Measurements from ENCODE around the gene SDK1. TPM values are rescaled to one million over a fixed set of nuclear protein-coding genes. Genes with fewer than 3 reads are reported as not detected.

SDK1 gene
- total and polyA plus RNA-seq, 2 donors: 3.2 to 7.8 TPM

- Histone ChIP-seq H3K27ac (ENCODE audit: low read depth in 1 of 2, low read length in 1 of 2) (no peak overlapping the region), H3K36me3 (ENCODE audit: control insufficient read depth in 2 of 2, insufficient read depth in 2 of 2, low read length in 1 of 2) (no peaks in the 10 kb centered on the region), H3K4me3 (ENCODE audit: low read length in 2 of 2) (no peak overlapping the region), H3K27me3 (ENCODE audit: control insufficient read depth in 2 of 2, insufficient read depth in 1 of 2, low read length in 1 of 2) (no peaks in the 10 kb centered on the region), H3K4me1 (ENCODE audit: control insufficient read depth in 2 of 2, insufficient read depth in 2 of 2, low read length in 2 of 2) (no peaks in the 10 kb centered on the region), H3K9me3 (ENCODE audit: control insufficient read depth in 2 of 2, insufficient read depth in 1 of 2, low read length in 1 of 2) (no peaks in the 10 kb centered on the region)
- 97% methylated on average over 13 of the region's 13 CpGs for WGBS
- DNase-seq (ENCODE audit: low read depth in 6 of 9, low spot score in 9 of 9): no peak
These were observed 748.1 kb downstream of the SDK1 start for GRCh38 chr7:4049202-4049601.

GRCh38 chr7:4050126-4050660, 749.1 kb downstream of the SDK1 start:
- H3K27ac ChIP-seq (ENCODE audit: low read depth in 1 of 2, low read length in 1 of 2): no peak overlapping the region
- H3K4me3 ChIP-seq (ENCODE audit: low read length in 2 of 2): no peak overlapping the region
- 93% methylated on average over 11 of the region's 11 CpGs for WGBS
- H3K9me3 ChIP-seq (ENCODE audit: control insufficient read depth in 2 of 2, insufficient read depth in 1 of 2, low read length in 1 of 2): no peaks in the 10 kb centered on the region
- H3K27me3 ChIP-seq (ENCODE audit: control insufficient read depth in 2 of 2, insufficient read depth in 1 of 2, low read length in 1 of 2): no peaks in the 10 kb centered on the region
- no peaks in the 10 kb centered on the region for H3K4me1 ChIP-seq (ENCODE audit: control insufficient read depth in 2 of 2, insufficient read depth in 2 of 2, low read length in 2 of 2)
- no peak for DNase-seq (ENCODE audit: low read depth in 6 of 9, low spot score in 9 of 9)
- H3K36me3 ChIP-seq (ENCODE audit: control insufficient read depth in 2 of 2, insufficient read depth in 2 of 2, low read length in 1 of 2): no peaks in the 10 kb centered on the region

- Histone ChIP-seq H3K4me3 (ENCODE audit: low read length in 2 of 2) (no peak overlapping the region), H3K36me3 (ENCODE audit: control insufficient read depth in 2 of 2, insufficient read depth in 2 of 2, low read length in 1 of 2) (no peaks in the 10 kb centered on the region), H3K4me1 (ENCODE audit: control insufficient read depth in 2 of 2, insufficient read depth in 2 of 2, low read length in 2 of 2) (no peaks in the 10 kb centered on the region), H3K9me3 (ENCODE audit: control insufficient read depth in 2 of 2, insufficient read depth in 1 of 2, low read length in 1 of 2) (peaks cover 0 to 4% of the 10 kb centered on the region in 2 donors), H3K27me3 (ENCODE audit: control insufficient read depth in 2 of 2, insufficient read depth in 1 of 2, low read length in 1 of 2) (no peaks in the 10 kb centered on the region), H3K27ac (ENCODE audit: low read depth in 1 of 2, low read length in 1 of 2) (no peak overlapping the region)
- 92% methylated on average over 11 of the region's 11 CpGs for WGBS
- no peak for DNase-seq (ENCODE audit: low read depth in 6 of 9, low spot score in 9 of 9)
These were observed 750.6 kb downstream of the SDK1 start for GRCh38 chr7:4051696-4052095.

- 88% methylated on average over 11 of the region's 11 CpGs for WGBS
- no peak for DNase-seq (ENCODE audit: low read depth in 6 of 9, low spot score in 9 of 9)
- Histone ChIP-seq H3K4me1 (ENCODE audit: control insufficient read depth in 2 of 2, insufficient read depth in 2 of 2, low read length in 2 of 2) (no peaks in the 10 kb centered on the region), H3K9me3 (ENCODE audit: control insufficient read depth in 2 of 2, insufficient read depth in 1 of 2, low read length in 1 of 2) (peaks cover 0 to 8% of the 10 kb centered on the region in 2 donors), H3K27me3 (ENCODE audit: control insufficient read depth in 2 of 2, insufficient read depth in 1 of 2, low read length in 1 of 2) (no peaks in the 10 kb centered on the region), H3K4me3 (ENCODE audit: low read length in 2 of 2) (no peak overlapping the region), H3K36me3 (ENCODE audit: control insufficient read depth in 2 of 2, insufficient read depth in 2 of 2, low read length in 1 of 2) (no peaks in the 10 kb centered on the region), H3K27ac (ENCODE audit: low read depth in 1 of 2, low read length in 1 of 2) (no peak overlapping the region)
These were observed 751.1 kb downstream of the SDK1 start for GRCh38 chr7:4052130-4052529.

- Histone ChIP-seq H3K9me3 (ENCODE audit: control insufficient read depth in 2 of 2, insufficient read depth in 1 of 2, low read length in 1 of 2) (peaks cover 0 to 13% of the 10 kb centered on the region in 2 donors), H3K27ac (ENCODE audit: low read depth in 1 of 2, low read length in 1 of 2) (no peak overlapping the region), H3K36me3 (ENCODE audit: control insufficient read depth in 2 of 2, insufficient read depth in 2 of 2, low read length in 1 of 2) (no peaks in the 10 kb centered on the region), H3K27me3 (ENCODE audit: control insufficient read depth in 2 of 2, insufficient read depth in 1 of 2, low read length in 1 of 2) (no peaks in the 10 kb centered on the region), H3K4me1 (ENCODE audit: control insufficient read depth in 2 of 2, insufficient read depth in 2 of 2, low read length in 2 of 2) (no peaks in the 10 kb centered on the region), H3K4me3 (ENCODE audit: low read length in 2 of 2) (no peak overlapping the region)
- DNase-seq (ENCODE audit: low read depth in 6 of 9, low spot score in 9 of 9): no peak
- 88% methylated on average over 6 of the region's 6 CpGs for WGBS
These were observed 753.1 kb downstream of the SDK1 start for GRCh38 chr7:4054158-4054557.

GRCh38 chr7:4056552-4057288, 755.7 kb downstream of the SDK1 start:
- Histone ChIP-seq H3K4me3 (ENCODE audit: low read length in 2 of 2) (no peak overlapping the region), H3K27ac (ENCODE audit: low read depth in 1 of 2, low read length in 1 of 2) (no peak overlapping the region), H3K9me3 (ENCODE audit: control insufficient read depth in 2 of 2, insufficient read depth in 1 of 2, low read length in 1 of 2) (peaks cover 0 to 13% of the 10 kb centered on the region in 2 donors), H3K27me3 (ENCODE audit: control insufficient read depth in 2 of 2, insufficient read depth in 1 of 2, low read length in 1 of 2) (no peaks in the 10 kb centered on the region), H3K4me1 (ENCODE audit: control insufficient read depth in 2 of 2, insufficient read depth in 2 of 2, low read length in 2 of 2) (no peaks in the 10 kb centered on the region), H3K36me3 (ENCODE audit: control insufficient read depth in 2 of 2, insufficient read depth in 2 of 2, low read length in 1 of 2) (no peaks in the 10 kb centered on the region)
- WGBS: 97% methylated on average over 19 of the region's 19 CpGs
- no peak for DNase-seq (ENCODE audit: low read depth in 6 of 9, low spot score in 9 of 9)

GRCh38 chr7:4057289-4057616, 756.2 kb downstream of the SDK1 start:
- no peaks in the 10 kb centered on the region for H3K27me3 ChIP-seq (ENCODE audit: control insufficient read depth in 2 of 2, insufficient read depth in 1 of 2, low read length in 1 of 2)
- no peak overlapping the region for H3K4me3 ChIP-seq (ENCODE audit: low read length in 2 of 2)
- no peak for DNase-seq (ENCODE audit: low read depth in 6 of 9, low spot score in 9 of 9)
- H3K27ac ChIP-seq (ENCODE audit: low read depth in 1 of 2, low read length in 1 of 2): no peak overlapping the region
- no peaks in the 10 kb centered on the region for H3K36me3 ChIP-seq (ENCODE audit: control insufficient read depth in 2 of 2, insufficient read depth in 2 of 2, low read length in 1 of 2)
- H3K9me3 ChIP-seq (ENCODE audit: control insufficient read depth in 2 of 2, insufficient read depth in 1 of 2, low read length in 1 of 2): peaks cover 0 to 13% of the 10 kb centered on the region in 2 donors
- 91% methylated on average over 1 of the region's 1 CpG for WGBS
- H3K4me1 ChIP-seq (ENCODE audit: control insufficient read depth in 2 of 2, insufficient read depth in 2 of 2, low read length in 2 of 2): no peaks in the 10 kb centered on the region

- H3K27ac ChIP-seq (ENCODE audit: low read depth in 1 of 2, low read length in 1 of 2): no peak overlapping the region
- no peak for DNase-seq (ENCODE audit: low read depth in 6 of 9, low spot score in 9 of 9)
- H3K4me1 ChIP-seq (ENCODE audit: control insufficient read depth in 2 of 2, insufficient read depth in 2 of 2, low read length in 2 of 2): no peaks in the 10 kb centered on the region
- no peaks in the 10 kb centered on the region for H3K36me3 ChIP-seq (ENCODE audit: control insufficient read depth in 2 of 2, insufficient read depth in 2 of 2, low read length in 1 of 2)
- no peaks in the 10 kb centered on the region for H3K27me3 ChIP-seq (ENCODE audit: control insufficient read depth in 2 of 2, insufficient read depth in 1 of 2, low read length in 1 of 2)
- WGBS: 93% methylated on average over 1 of the region's 1 CpG
- peaks cover 0 to 13% of the 10 kb centered on the region in 2 donors for H3K9me3 ChIP-seq (ENCODE audit: control insufficient read depth in 2 of 2, insufficient read depth in 1 of 2, low read length in 1 of 2)
- H3K4me3 ChIP-seq (ENCODE audit: low read length in 2 of 2): no peak overlapping the region
These were observed 757.1 kb downstream of the SDK1 start for GRCh38 chr7:4058158-4058557.

GRCh38 chr7:4065190-4065589, 764.1 kb downstream of the SDK1 start:
- Histone ChIP-seq H3K27ac (ENCODE audit: low read depth in 1 of 2, low read length in 1 of 2) (no peak overlapping the region), H3K4me1 (ENCODE audit: control insufficient read depth in 2 of 2, insufficient read depth in 2 of 2, low read length in 2 of 2) (no peaks in the 10 kb centered on the region), H3K36me3 (ENCODE audit: control insufficient read depth in 2 of 2, insufficient read depth in 2 of 2, low read length in 1 of 2) (no peaks in the 10 kb centered on the region), H3K9me3 (ENCODE audit: control insufficient read depth in 2 of 2, insufficient read depth in 1 of 2, low read length in 1 of 2) (no peaks in the 10 kb centered on the region), H3K27me3 (ENCODE audit: control insufficient read depth in 2 of 2, insufficient read depth in 1 of 2, low read length in 1 of 2) (no peaks in the 10 kb centered on the region), H3K4me3 (ENCODE audit: low read length in 2 of 2) (no peak overlapping the region)
- WGBS: 9% methylated on average over 5 of the region's 5 CpGs
- DNase-seq (ENCODE audit: low read depth in 6 of 9, low spot score in 9 of 9): no peak

All from thymus (tissue), 11 donors.